ENCODE measurements around the gene NBAS. TPM values are rescaled to one million over a fixed set of nuclear protein-coding genes. Genes with fewer than 3 reads are reported as not detected.

NBAS gene
- total RNA-seq, 1 experiment from 2014 or later = 19.7 TPM

- DNase-seq (ENCODE audit: low read depth) = no peak
- in situ Hi-C loops (cut with HindIII; ENCODE audit: low pct_unique_long_range_greater_than_20kb, low sequenced_read_pairs) = no loop called here
These were observed 245.7 kb downstream of the NBAS start for GRCh38 chr2:15315411-15315810.

DNA sequence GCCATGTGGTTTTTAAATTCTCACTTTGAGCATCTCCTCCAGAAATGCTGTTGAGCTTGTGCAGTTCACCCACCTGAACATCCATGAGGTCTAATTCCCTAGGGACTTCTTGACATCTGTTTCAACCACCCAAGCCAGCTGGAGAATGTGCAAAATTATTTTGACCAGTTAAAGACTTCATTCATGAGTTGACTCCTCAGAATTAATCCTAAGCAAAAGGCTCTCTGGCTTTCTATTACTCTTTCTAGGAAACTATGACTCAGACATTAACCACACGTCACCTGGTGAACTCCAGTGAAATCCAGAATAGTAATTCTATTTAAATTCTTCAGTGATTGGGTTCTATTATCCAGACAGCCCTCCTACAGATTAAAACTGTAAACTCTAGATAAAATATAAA, 247.5 kb downstream of the NBAS start:
- DNase-seq (ENCODE audit: low read depth) = no peak
- in situ Hi-C loops (cut with HindIII; ENCODE audit: low pct_unique_long_range_greater_than_20kb, low sequenced_read_pairs) = no loop called here

- DNase-seq (ENCODE audit: low read depth) = no peak
- in situ Hi-C loops (cut with HindIII; ENCODE audit: low pct_unique_long_range_greater_than_20kb, low sequenced_read_pairs) = no loop called here
These were observed 249.2 kb downstream of the NBAS start for GRCh38 chr2:15311926-15312325.

GRCh38 chr2:15311201-15311907, 249.8 kb downstream of the NBAS start:
- in situ Hi-C loops (cut with HindIII; ENCODE audit: low pct_unique_long_range_greater_than_20kb, low sequenced_read_pairs) = no loop called here
- no peak for DNase-seq (ENCODE audit: low read depth)

DNA sequence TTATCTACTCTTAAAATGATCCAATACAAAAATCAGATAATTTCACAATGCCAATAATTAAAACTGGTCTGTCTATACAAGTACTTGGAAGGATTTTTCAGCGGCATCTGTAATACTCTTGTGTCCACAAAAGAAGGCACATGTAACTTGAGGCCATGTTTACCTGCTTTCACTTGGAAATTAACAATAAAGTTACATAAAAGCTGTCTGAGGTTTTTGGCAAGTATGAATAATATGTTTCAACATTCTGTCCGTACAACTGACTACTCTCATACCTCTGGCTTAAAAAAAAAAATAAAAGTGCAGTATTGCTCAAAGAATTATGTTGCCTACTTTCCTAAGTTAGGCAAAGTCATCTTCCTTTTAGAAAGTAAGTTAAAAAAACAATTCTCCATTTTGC, 253.6 kb downstream of the NBAS start:
- no peak for DNase-seq (ENCODE audit: low read depth)
- in situ Hi-C loops (cut with HindIII; ENCODE audit: low pct_unique_long_range_greater_than_20kb, low sequenced_read_pairs) = no loop called here

- in situ Hi-C loops (cut with HindIII; ENCODE audit: low pct_unique_long_range_greater_than_20kb, low sequenced_read_pairs) = no loop called here
These were observed 254.4 kb downstream of the NBAS start for GRCh38 chr2:15306706-15307105.

DNA sequence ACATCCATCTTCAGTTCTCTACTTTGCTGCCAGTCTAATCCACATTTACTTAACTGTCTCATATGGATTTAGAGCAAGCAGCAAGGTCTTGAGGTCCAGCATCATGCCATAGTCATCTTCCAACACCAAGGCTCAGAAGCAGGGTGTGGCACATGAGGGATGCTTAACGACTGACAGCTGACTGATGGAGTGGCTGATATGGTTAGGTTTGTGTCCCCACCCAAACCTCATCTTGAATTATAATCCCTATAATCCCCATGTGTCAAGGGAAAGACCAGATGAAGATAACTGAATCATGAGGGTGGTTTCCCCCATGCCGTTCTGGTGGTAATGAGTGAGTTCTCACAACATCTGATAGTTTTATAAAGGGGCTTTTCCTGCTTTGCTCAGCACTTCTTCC, 257.3 kb downstream of the NBAS start:
- DNase-seq (ENCODE audit: low read depth) = no peak
- in situ Hi-C loops (cut with HindIII; ENCODE audit: low pct_unique_long_range_greater_than_20kb, low sequenced_read_pairs) = no loop called here

More at GRCh38 chr2:15306706-15307105, 254.4 kb downstream of the NBAS start:
- no peak for DNase-seq (ENCODE audit: low read depth)

- no peak for DNase-seq (ENCODE audit: low read depth)
- in situ Hi-C loops (cut with HindIII; ENCODE audit: low pct_unique_long_range_greater_than_20kb, low sequenced_read_pairs) = no loop called here
These were observed 259.0 kb downstream of the NBAS start for GRCh38 chr2:15302154-15302553.

- in situ Hi-C loops (cut with HindIII; ENCODE audit: low pct_unique_long_range_greater_than_20kb, low sequenced_read_pairs) = no loop called here
- no peak for DNase-seq (ENCODE audit: low read depth)
These were observed 260.2 kb downstream of the NBAS start for GRCh38 chr2:15300624-15301573.

DNA sequence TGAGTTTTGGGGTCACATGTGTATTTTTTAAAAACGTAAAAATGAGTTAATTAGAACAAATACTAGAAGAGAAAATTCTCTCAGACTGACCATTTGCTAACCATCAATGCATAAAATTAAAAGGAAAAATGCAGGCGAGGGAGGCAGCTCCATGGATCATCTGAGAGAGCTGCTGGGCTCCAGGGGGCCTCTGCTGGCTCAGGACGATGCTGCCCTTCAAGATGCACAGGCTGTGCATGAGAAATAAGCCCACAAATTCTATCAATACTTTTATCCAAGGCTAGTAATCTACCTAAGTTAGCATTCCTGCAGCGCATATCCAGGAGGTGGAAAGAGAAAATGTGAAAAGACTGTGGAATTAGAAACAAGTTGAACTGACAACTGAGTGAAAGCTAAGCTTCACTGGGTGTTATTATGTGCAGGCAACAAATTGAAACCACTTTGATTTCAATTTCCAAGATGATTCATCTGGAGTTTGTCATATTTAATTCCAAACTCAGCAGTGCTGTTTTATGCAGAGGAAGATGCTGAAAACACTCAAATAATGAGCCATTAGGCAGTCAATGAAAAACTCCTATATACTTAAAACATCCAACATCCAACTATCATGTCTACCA, 261.1 kb downstream of the NBAS start:
- in situ Hi-C loops (cut with HindIII; ENCODE audit: low pct_unique_long_range_greater_than_20kb, low sequenced_read_pairs) = no loop called here

GRCh38 chr2:15298770-15299169, 262.4 kb downstream of the NBAS start:
- in situ Hi-C loops (cut with HindIII; ENCODE audit: low pct_unique_long_range_greater_than_20kb, low sequenced_read_pairs) = no loop called here
- no peak for DNase-seq (ENCODE audit: low read depth)

More for the DNA sequence above, 261.1 kb downstream of the NBAS start:
- DNase-seq (ENCODE audit: low read depth) = no peak

- peak; percentile 37 for DNase-seq (ENCODE audit: low read depth)
- in situ Hi-C loops (cut with HindIII; ENCODE audit: low pct_unique_long_range_greater_than_20kb, low sequenced_read_pairs) = no loop called here
These were observed 267.7 kb downstream of the NBAS start for GRCh38 chr2:15293262-15293937.

DNA sequence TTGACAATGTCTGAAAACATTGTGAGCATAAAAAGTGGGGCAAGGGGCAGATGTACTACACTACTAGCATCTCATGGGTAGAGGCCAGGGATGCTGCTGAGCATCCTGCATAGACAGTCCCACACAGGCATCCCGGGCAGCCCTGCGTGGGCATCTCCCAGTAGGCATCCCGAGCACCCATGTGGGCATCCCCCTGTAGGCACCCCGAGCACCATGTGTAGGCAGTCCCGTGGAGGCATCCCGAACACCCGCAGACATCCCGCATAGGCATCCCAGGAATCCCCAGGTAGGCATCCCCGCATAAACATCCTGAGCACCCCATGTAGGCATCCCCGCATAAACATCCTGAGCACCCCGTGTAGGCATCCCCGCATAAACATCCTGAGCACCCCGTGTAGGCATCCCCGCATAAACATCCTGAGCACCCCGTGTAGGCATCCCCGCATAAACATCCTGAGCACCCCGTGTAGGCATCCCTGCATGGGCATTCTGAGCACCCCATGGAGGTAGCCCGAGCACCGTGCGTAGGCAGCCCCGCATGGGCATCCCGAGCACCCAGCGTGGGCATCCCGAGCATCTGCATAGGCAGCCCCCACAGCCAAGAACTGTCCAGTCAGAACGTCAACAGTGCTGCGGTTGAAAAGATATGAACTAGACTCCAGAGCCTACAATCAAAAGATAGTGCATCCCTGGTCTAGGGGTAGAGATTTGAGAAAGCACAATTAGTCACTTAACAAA, 273.5 kb downstream of the NBAS start:
- DNase-seq (ENCODE audit: low read depth) = no peak
- in situ Hi-C loops (cut with HindIII; ENCODE audit: low pct_unique_long_range_greater_than_20kb, low sequenced_read_pairs) = no loop called here

DNA sequence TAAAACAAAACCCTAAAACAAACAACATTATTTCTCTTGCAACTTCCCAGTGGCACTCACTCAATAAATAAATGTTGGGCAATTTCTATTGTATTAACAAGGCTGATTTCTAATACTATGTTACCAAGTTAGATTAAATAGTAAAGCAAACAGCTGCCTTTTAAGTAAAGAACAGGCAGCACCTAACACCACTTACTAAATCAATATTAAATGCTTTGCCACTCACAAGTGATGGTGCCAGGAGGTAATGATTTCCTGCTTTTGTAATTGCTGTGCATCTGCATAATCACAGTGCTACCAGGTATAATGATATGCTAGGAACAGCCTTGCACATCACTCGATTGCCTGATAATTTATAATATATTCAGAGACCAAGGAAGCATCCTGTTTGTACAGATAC, 276.5 kb downstream of the NBAS start:
- in situ Hi-C loops (cut with HindIII; ENCODE audit: low pct_unique_long_range_greater_than_20kb, low sequenced_read_pairs) = no loop called here
- no peak for DNase-seq (ENCODE audit: low read depth)

DNA sequence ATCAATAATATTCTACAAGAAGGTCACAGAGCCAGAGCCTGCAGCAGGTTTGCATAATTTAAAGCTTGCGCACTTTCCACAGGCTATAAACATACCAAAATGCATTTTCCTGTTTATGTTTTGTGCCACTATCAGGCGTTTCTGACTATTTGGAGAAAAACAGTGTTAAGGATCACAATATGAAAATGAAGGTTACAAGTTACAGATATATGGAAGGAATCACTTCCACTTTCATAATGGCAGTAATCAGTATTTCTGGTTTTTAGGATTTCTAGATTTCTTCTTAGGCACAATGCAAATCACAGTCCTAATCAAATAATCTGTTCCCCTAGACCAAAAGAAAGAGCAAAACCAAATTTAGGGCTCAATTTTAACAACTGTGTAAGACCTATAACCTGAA, 279.5 kb downstream of the NBAS start:
- in situ Hi-C loops (cut with HindIII; ENCODE audit: low pct_unique_long_range_greater_than_20kb, low sequenced_read_pairs) = no loop called here
- DNase-seq (ENCODE audit: low read depth) = no peak

DNA sequence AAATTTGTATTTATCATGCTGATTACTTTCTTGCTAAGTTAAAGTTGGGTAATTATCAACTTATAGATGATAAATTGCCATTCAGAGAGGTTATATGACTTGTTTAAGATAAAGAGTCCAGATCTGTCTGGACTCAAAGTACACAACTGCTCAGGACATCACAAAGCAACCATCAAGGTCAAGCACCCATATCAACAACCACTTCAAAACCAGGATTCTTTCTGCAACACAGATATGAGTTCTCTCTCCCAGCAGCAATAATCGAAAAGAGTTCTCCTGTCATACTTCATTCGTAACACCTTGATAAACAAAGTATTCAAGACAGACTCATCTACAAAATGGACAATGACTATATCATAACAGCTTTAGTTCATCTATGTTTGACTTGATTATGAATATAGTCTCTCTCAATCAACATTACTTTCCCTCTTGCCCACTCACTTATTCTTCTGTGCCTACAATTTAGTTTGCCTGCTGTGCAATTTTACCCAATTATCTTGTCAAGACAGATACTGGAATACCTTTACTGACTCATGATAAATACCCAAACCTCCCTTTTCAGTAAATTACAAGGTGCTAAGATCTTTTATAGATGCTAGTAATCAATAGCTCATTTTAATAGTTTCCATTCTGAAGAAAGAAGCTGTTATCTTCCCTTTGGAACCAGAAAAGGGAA, 281.8 kb downstream of the NBAS start:
- in situ Hi-C loops (cut with HindIII; ENCODE audit: low pct_unique_long_range_greater_than_20kb, low sequenced_read_pairs) = no loop called here
- DNase-seq (ENCODE audit: low read depth) = no peak

DNA sequence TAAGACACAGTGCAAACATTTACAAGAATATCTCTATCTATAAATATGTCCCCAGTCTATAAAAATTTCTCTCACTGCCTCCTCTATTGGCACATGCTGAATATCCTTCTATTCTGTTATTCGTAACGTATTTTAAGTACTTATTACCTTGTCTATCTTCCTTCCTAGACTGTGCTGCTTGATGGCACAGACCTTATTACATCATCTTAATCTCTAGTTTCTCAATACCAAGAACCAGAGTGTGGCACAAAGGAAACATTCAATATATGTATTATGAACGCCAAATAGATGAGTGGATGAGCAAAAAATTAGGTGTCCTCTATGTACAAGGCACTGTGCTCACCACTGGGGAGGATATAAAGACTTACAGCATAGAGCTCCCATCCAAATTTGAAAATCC, 282.8 kb downstream of the NBAS start:
- in situ Hi-C loops (cut with HindIII; ENCODE audit: low pct_unique_long_range_greater_than_20kb, low sequenced_read_pairs) = no loop called here
- no peak for DNase-seq (ENCODE audit: low read depth)

All from Caki2 (cell line).